ENCODE results near the gene FBXO44.

FBXO44 gene

DNA sequence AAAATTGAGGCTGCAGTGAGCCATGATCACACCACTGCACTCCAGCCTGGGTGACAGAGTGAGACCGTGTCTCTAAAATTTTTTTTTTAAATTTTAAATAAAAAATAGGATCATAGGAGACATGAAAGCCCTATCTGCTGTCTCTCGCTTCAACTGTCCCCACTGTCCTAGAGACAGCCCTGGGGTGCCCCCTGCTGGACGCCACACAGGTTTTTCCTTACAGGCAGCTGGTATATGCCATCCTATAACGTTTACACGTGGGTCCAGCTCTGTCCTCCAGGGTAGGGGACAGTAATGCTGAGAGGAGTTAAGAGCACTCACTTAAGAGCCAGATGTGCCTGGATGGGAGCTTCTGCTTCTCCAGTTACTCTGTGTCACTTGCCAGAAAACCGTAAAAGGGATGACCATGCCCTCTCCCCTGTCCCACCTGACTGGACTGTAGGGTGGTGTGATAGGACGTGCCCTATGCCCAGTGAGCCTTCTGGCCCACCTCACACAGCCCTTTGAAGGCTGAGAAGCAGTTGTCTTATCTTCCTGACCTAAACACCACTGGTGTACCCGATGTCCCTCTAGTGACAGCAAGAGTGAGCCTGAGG lies 8.9 kb upstream of the FBXO44 start:
- DNase-seq (ENCODE audit: low read depth), result peak; percentile 82
- H3K4me3 ChIP-seq (ENCODE audit: low read depth, low read length), result no peak overlapping the region
- TF ChIP-seq, protein P1, sequence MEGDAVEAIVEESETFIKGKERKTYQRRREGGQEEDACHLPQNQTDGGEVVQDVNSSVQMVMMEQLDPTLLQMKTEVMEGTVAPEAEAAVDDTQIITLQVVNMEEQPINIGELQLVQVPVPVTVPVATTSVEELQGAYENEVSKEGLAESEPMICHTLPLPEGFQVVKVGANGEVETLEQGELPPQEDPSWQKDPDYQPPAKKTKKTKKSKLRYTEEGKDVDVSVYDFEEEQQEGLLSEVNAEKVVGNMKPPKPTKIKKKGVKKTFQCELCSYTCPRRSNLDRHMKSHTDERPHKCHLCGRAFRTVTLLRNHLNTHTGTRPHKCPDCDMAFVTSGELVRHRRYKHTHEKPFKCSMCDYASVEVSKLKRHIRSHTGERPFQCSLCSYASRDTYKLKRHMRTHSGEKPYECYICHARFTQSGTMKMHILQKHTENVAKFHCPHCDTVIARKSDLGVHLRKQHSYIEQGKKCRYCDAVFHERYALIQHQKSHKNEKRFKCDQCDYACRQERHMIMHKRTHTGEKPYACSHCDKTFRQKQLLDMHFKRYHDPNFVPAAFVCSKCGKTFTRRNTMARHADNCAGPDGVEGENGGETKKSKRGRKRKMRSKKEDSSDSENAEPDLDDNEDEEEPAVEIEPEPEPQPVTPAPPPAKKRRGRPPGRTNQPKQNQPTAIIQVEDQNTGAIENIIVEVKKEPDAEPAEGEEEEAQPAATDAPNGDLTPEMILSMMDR (conservative IDR thresholded peaks at IDR 0.05; ENCODE audit: low read depth, low read length), result peak; percentile 87

DNA sequence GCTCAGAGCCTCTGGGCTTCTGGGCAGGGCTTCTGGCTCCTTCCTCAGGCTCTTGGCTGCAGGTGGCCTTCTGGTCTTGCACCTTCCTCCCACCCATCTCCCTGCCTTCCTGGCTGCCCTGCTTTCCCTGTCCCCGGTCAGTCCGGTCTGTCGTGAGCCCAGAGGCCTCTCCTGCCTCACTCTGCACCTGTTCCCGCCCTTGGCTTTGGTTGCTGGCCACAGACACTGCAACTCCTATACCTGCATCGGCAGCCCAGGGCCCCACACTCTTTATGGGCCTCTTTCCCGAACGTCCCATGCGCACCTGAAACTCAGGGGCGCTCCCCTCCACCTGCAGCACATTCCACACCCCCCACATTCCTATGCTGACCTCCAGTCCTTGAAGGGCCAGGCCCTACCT lies 8.4 kb upstream of the FBXO44 start:
- no peak for DNase-seq (ENCODE audit: low read depth)
- H3K4me3 ChIP-seq (ENCODE audit: low read depth, low read length), result no peak overlapping the region
- TF ChIP-seq, protein P1 (conservative IDR thresholded peaks at IDR 0.05; ENCODE audit: low read depth, low read length), result no peak

DNA sequence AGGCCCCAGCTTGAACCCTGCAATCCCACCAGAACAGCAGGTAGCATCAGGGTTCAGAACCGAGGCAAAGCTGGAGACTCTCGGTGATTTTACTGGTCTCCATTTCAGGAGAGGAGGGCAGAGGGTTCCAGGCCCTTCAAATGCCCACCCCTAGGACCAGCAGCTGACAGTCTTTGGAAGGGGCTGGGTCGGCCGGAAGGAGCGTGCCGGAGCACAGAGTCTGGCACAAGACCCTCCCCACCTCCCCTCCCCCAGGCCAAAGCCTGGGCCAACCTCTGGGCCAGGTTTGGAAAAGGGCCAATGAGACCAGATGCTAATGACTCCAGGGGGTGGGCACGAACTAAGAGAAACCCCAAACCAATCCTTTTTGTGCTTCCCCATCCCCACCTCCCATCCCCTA lies 7.3 kb upstream of the FBXO44 start:
- DNase-seq (ENCODE audit: low read depth), result no peak
- H3K4me3 ChIP-seq (ENCODE audit: low read depth, low read length), result no peak overlapping the region
- TF ChIP-seq, protein P1 (conservative IDR thresholded peaks at IDR 0.05; ENCODE audit: low read depth, low read length), result no peak

DNA sequence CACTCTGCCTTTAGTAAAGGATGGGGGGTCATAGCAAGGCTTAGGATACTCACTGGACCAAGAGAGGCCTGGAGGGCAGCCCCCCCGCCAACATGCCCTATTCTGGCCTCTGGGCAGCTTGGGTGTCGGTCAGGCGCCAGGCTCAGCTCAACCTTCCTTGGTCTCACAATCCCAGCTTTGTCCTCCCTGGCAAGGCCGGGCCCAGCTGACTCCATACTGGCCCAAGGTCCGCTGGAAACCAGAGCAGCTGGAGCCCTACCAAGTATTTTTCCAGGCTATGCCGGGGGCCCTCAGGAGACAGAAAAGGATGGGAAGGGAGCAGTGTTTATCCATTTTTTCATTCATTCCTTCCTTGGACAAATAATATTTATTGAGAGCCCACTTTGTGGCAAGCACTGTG lies 6.6 kb upstream of the FBXO44 start:
- DNase-seq (ENCODE audit: low read depth), result no peak
- TF ChIP-seq, protein P1 (conservative IDR thresholded peaks at IDR 0.05; ENCODE audit: low read depth, low read length), result no peak
- H3K4me3 ChIP-seq (ENCODE audit: low read depth, low read length), result no peak overlapping the region

DNA sequence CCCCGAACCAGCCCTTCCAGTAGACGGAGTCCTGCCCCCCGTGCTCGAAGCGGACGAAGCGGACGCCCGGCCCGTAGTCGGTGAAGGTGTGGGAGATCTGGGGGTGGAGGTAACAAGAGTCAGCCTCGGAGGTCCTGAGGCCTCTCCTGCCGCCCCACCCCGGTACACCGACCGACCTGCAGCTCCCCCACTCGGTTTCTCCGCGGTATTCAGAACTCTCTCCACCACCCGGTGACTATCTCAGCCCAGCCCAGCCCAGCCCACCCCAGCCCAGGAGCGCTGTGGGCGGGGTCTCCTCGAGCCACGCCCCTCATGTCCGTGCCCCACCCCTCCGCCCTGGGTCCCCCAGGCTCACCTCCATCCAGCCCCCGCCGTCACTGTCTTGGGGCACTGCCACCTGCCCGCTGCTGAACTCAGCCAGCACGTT lies 5.9 kb upstream of the FBXO44 start:
- no peak overlapping the region for H3K4me3 ChIP-seq (ENCODE audit: low read depth, low read length)
- TF ChIP-seq, protein P1 (conservative IDR thresholded peaks at IDR 0.05; ENCODE audit: low read depth, low read length), result no peak
- no peak for DNase-seq (ENCODE audit: low read depth)

DNA sequence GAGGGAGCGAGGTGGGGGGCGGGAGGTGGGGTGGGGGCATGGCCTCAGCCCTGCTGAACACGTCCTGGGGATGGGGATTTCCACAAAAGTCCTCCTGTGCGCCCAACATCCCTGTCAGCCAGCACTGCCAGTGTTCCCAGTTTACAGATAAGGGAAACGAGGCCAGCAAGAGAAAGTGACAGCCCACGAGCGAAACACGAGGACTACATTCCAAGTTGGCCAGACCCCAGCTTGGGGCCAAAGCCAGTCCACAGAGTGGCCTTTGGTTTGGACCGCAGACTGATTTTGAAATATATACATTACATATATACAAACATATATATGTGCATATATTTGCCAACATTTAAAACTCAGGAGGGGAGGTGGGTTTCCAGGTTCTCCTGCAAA lies 5.4 kb upstream of the FBXO44 start:
- DNase-seq (ENCODE audit: low read depth), result no peak
- TF ChIP-seq, protein P1 (conservative IDR thresholded peaks at IDR 0.05; ENCODE audit: low read depth, low read length), result no peak
- no peak overlapping the region for H3K4me3 ChIP-seq (ENCODE audit: low read depth, low read length)

DNA sequence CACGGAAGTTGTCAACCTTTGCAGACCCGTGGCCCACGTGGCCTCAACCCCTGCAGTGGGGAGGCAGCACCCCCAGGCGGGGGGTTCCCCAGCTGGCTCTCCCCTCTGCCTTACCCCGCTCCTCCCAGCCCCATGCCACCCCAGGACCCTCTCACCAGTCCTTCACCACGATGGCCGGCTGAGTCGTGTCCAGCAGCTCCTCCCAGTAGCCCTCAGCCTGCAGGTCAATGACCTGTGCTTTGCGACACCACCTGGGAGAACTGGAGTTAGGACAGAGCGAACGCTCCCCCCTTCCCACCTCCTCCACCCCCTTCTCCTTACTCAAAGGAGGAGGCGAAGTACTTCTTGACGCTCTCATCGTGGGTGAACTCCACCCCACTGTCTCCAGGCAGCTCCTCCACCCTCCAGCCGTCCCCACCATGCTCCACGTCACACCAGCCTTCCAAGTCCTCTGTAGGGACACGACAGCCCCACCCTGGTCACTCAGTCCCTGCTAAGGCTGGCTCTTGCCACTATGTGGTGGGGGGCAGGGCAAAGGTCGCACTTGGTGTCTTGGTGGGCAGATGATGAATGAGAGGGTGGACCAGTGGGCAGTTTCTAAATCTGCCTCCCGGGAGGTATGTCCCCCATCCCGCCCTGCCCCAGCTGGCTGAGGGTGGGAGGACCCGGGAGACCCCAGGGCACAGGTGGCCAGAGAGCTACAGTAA lies 4.9 kb upstream of the FBXO44 start:
- no peak for DNase-seq (ENCODE audit: low read depth)
- no peak overlapping the region for H3K4me3 ChIP-seq (ENCODE audit: low read depth, low read length)
- TF ChIP-seq, protein P1 (conservative IDR thresholded peaks at IDR 0.05; ENCODE audit: low read depth, low read length), result no peak

Data from choroid plexus epithelial cell (primary cell).